SK-N-SH treated with all-trans-retinoic acid at 6 μM for 48 hours (cell line): ENCODE measurements around the gene NGFR.

ENCODE experiments used
- ATAC-seq: fragments of 200-7000 bp; cut with Tn5 transposase; 3 replicates; pipeline ENCODE4 v1.9.1; 2020; ENCODE audit warnings: mild to moderate bottlenecking, moderate library complexity
- ARNTL ChIP-seq: fragments of 450-650 bp; formaldehyde crosslinking; IDR thresholded peaks from 2 replicates; pipeline ENCODE4 v1.5.0; 2020; ENCODE audit warnings: low read depth, mild to moderate bottlenecking, moderate library complexity, borderline replicate concordance
- BACH2 ChIP-seq: fragments of 250-450 bp; sonication (Bioruptor Pico); IDR thresholded peaks from 2 replicates; pipeline ENCODE4 v1.9.0; 2021; ENCODE audit warnings: mild to moderate bottlenecking, borderline replicate concordance
- ESRRG ChIP-seq: fragments of 250-450 bp; sonication (Bioruptor Pico); IDR thresholded peaks from 2 replicates; pipeline ENCODE4 v1.6.1; 2021; ENCODE audit warnings: mild to moderate bottlenecking
- GLIS3 ChIP-seq: fragments of 250-450 bp; sonication (Bioruptor Pico); IDR thresholded peaks from 2 replicates; pipeline ENCODE4 v1.5.0; 2020; ENCODE audit warnings: mild to moderate bottlenecking, moderate library complexity
- ISL1 ChIP-seq: fragments of 250-450 bp; sonication (Bioruptor Pico); IDR thresholded peaks from 2 replicates; pipeline ENCODE4 v2.1.2; 2022; ENCODE audit warnings: mild to moderate bottlenecking, moderate library complexity
- OSR1 ChIP-seq: fragments of 250-450 bp; sonication (Bioruptor Pico); IDR thresholded peaks from 2 replicates; pipeline ENCODE4 v1.8.0; 2022; ENCODE audit warnings: moderate library complexity, mild to moderate bottlenecking, inconsistent platforms
- PPARA ChIP-seq: fragments of 250-450 bp; sonication (Bioruptor Pico); IDR thresholded peaks from 2 replicates; pipeline ENCODE4 v1.5.0; 2020; ENCODE audit warnings: mild to moderate bottlenecking, borderline replicate concordance
- RARB ChIP-seq: fragments of 250-450 bp; sonication (Bioruptor Pico); IDR thresholded peaks from 2 replicates; pipeline ENCODE4 v1.8.0; 2021; ENCODE audit warnings: mild to moderate bottlenecking, moderate library complexity
- SNAI2 ChIP-seq: fragments of 250-450 bp; sonication (Bioruptor Pico); IDR thresholded peaks from 2 replicates; pipeline ENCODE4 v1.5.0; 2020; ENCODE audit warnings: mild to moderate bottlenecking, moderate library complexity
- TCF4 ChIP-seq: fragments of 250-450 bp; sonication (Bioruptor Pico); IDR thresholded peaks from 2 replicates; pipeline ENCODE4 v1.8.0; 2021; ENCODE audit warnings: mild to moderate bottlenecking, moderate library complexity, borderline replicate concordance
- TOX ChIP-seq: fragments of 250-450 bp; sonication (Bioruptor Pico); IDR thresholded peaks from 2 replicates; pipeline ENCODE4 v1.8.0; 2021; ENCODE audit warnings: mild to moderate bottlenecking, moderate library complexity, borderline replicate concordance
- ZC3H10 ChIP-seq: fragments of 250-450 bp; sonication (Bioruptor Pico); IDR thresholded peaks from 2 replicates; pipeline ENCODE4 v1.5.1; 2021; ENCODE audit warnings: mild to moderate bottlenecking, moderate library complexity
- ZFP3 ChIP-seq: fragments of 250-450 bp; sonication (Bioruptor Pico); IDR thresholded peaks from 2 replicates; pipeline ENCODE4 v1.5.0; 2020; ENCODE audit warnings: mild to moderate bottlenecking, moderate library complexity
- ZFP30 ChIP-seq: fragments of 450-650 bp; formaldehyde crosslinking; IDR thresholded peaks from 2 replicates; pipeline ENCODE4 v1.5.0; 2022; ENCODE audit warnings: mild to moderate bottlenecking, moderate library complexity
- ZNF565 ChIP-seq: fragments of 450-650 bp; formaldehyde crosslinking; conservative IDR thresholded peaks from 2 replicates; pipeline ENCODE4 v1.5.0; 2020; ENCODE audit warnings: low read depth, mild to moderate bottlenecking, moderate library complexity
- ZNF70 ChIP-seq: fragments of 450-650 bp; formaldehyde crosslinking; IDR thresholded peaks from 2 replicates; pipeline ENCODE4 v1.5.0; 2020; ENCODE audit warnings: mild to moderate bottlenecking, moderate library complexity
- ZNF8 ChIP-seq: fragments of 450-650 bp; formaldehyde crosslinking; IDR thresholded peaks from 2 replicates; pipeline ENCODE4 v1.5.0; 2020; ENCODE audit warnings: mild to moderate bottlenecking, moderate library complexity
- TF ChIP-seq, protein P1 (sequence below): fragments of 250-450 bp; sonication (Bioruptor Pico); IDR thresholded peaks from 2 replicates; pipeline ENCODE4 v1.8.0; 2020; ENCODE audit warnings: mild to moderate bottlenecking, moderate library complexity, borderline replicate concordance
- TF ChIP-seq, protein P2 (sequence below): fragments of 250-450 bp; sonication (Bioruptor Pico); IDR thresholded peaks from 2 replicates; pipeline ENCODE4 v1.5.1; 2020; ENCODE audit warnings: low read depth, mild to moderate bottlenecking, moderate library complexity
- TF ChIP-seq, protein P3 (sequence below): fragments of 250-450 bp; sonication (Bioruptor Pico); IDR thresholded peaks from 2 replicates; pipeline ENCODE4 v1.8.0; 2021; ENCODE audit warnings: low read depth, mild to moderate bottlenecking, moderate library complexity, borderline replicate concordance
- TF ChIP-seq, protein P4 (sequence below): fragments of 250-450 bp; sonication (Bioruptor Pico); IDR thresholded peaks from 2 replicates; pipeline ENCODE4 v1.5.0; 2020; ENCODE audit warnings: mild to moderate bottlenecking, moderate library complexity
- TF ChIP-seq, protein P5 (sequence below): fragments of 250-450 bp; sonication (Bioruptor Pico); IDR thresholded peaks from 2 replicates; pipeline ENCODE4 v1.5.1; 2021; ENCODE audit warnings: mild to moderate bottlenecking, moderate library complexity

NGFR gene

DNA sequence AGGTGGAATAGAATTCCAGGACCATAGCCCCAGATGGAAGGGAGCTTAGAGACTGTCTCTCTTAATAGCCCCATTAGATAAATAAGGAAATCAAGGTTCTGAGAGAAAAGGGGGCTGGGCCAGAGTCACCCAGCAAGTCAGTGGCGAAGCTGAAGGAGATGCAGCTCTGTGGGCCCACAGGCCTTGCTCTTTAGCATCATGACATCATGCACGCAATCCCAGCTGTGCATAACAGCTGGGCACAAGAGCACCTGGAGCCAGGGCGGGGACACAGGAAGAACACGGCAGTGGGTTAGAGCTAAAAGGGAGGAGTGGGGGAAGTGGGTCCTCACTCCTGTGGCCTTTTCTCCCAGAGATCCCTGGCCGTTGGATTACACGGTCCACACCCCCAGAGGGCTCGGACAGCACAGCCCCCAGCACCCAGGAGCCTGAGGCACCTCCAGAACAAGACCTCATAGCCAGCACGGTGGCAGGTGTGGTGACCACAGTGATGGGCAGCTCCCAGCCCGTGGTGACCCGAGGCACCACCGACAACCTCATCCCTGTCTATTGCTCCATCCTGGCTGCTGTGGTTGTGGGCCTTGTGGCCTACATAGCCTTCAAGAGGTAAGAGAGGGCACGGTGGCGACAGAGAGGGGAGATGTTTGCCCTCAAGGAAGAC, 15.1 kb downstream of the NGFR start:
- no peak for ATAC-seq
- TF ChIP-seq ZNF70 (CRISPR knock-in tag) (no peak), ZNF8 (no peak), BACH2 (no peak), SNAI2 (CRISPR knock-in tag) (no peak), ISL1 (CRISPR knock-in tag) (no peak), ARNTL (no peak), GLIS3 (CRISPR knock-in tag) (no peak)
- TF ChIP-seq, protein P1, sequence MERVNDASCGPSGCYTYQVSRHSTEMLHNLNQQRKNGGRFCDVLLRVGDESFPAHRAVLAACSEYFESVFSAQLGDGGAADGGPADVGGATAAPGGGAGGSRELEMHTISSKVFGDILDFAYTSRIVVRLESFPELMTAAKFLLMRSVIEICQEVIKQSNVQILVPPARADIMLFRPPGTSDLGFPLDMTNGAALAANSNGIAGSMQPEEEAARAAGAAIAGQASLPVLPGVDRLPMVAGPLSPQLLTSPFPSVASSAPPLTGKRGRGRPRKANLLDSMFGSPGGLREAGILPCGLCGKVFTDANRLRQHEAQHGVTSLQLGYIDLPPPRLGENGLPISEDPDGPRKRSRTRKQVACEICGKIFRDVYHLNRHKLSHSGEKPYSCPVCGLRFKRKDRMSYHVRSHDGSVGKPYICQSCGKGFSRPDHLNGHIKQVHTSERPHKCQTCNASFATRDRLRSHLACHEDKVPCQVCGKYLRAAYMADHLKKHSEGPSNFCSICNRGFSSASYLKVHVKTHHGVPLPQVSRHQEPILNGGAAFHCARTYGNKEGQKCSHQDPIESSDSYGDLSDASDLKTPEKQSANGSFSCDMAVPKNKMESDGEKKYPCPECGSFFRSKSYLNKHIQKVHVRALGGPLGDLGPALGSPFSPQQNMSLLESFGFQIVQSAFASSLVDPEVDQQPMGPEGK, result no peak
- TF ChIP-seq, protein P2, sequence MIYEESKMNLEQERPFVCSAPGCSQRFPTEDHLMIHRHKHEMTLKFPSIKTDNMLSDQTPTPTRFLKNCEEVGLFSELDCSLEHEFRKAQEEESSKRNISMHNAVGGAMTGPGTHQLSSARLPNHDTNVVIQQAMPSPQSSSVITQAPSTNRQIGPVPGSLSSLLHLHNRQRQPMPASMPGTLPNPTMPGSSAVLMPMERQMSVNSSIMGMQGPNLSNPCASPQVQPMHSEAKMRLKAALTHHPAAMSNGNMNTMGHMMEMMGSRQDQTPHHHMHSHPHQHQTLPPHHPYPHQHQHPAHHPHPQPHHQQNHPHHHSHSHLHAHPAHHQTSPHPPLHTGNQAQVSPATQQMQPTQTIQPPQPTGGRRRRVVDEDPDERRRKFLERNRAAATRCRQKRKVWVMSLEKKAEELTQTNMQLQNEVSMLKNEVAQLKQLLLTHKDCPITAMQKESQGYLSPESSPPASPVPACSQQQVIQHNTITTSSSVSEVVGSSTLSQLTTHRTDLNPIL (CRISPR knock-in tag), result no peak
- TF ChIP-seq, protein P3, sequence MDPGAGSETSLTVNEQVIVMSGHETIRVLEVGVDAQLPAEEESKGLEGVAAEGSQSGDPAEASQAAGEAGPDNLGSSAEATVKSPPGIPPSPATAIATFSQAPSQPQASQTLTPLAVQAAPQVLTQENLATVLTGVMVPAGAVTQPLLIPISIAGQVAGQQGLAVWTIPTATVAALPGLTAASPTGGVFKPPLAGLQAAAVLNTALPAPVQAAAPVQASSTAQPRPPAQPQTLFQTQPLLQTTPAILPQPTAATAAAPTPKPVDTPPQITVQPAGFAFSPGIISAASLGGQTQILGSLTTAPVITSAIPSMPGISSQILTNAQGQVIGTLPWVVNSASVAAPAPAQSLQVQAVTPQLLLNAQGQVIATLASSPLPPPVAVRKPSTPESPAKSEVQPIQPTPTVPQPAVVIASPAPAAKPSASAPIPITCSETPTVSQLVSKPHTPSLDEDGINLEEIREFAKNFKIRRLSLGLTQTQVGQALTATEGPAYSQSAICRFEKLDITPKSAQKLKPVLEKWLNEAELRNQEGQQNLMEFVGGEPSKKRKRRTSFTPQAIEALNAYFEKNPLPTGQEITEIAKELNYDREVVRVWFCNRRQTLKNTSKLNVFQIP, result no peak
- TF ChIP-seq, all 23 proteins: peak for 0

DNA sequence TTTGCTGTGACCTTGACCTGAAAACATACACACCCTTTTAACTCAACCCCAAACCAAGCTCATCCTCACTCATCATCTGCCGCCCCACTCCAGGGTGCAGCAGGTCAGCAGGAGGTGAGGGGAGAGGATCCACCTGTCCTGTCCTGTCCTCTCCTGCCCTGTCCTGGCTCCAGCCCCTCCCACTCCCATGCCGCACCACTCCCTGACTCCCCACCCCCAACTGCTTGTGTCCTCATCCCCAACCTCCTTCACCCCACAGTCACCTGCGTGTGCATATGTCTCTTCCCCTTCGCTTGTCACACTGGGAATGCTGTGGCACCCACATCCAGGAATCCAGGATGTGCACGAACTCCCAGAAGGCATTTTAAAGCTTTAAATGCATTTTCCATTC, 15.6 kb downstream of the NGFR start:
- TF ChIP-seq ZFP30 (CRISPR knock-in tag), result no peak
- no peak for TF ChIP-seq PPARA (CRISPR knock-in tag)
- no peak for TF ChIP-seq ESRRG (CRISPR knock-in tag)
- TF ChIP-seq BACH2, result no peak
- ATAC-seq, result no peak

DNA sequence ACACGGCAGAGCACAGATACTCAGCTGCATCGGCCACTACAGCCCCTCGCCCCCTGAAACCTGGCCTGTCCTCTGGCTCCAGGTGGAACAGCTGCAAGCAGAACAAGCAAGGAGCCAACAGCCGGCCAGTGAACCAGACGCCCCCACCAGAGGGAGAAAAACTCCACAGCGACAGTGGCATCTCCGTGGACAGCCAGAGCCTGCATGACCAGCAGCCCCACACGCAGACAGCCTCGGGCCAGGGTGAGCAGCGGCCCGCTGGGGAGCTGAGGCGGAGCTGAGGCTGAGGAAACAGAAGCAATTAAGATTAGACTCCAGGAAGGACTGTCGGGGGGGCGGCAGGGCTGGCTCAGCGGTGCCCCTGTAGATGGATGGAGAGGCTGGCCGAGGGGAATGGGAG, 16.7 kb downstream of the NGFR start:
- no peak for ATAC-seq
- no peak for TF ChIP-seq ZFP30 (CRISPR knock-in tag)
- TF ChIP-seq RARB, result no peak
- TF ChIP-seq PPARA (CRISPR knock-in tag), result no peak
- TF ChIP-seq ZNF70 (CRISPR knock-in tag), result no peak
- TF ChIP-seq, protein P3, result no peak
- no peak for TF ChIP-seq ISL1 (CRISPR knock-in tag)
- TF ChIP-seq, protein P4, sequence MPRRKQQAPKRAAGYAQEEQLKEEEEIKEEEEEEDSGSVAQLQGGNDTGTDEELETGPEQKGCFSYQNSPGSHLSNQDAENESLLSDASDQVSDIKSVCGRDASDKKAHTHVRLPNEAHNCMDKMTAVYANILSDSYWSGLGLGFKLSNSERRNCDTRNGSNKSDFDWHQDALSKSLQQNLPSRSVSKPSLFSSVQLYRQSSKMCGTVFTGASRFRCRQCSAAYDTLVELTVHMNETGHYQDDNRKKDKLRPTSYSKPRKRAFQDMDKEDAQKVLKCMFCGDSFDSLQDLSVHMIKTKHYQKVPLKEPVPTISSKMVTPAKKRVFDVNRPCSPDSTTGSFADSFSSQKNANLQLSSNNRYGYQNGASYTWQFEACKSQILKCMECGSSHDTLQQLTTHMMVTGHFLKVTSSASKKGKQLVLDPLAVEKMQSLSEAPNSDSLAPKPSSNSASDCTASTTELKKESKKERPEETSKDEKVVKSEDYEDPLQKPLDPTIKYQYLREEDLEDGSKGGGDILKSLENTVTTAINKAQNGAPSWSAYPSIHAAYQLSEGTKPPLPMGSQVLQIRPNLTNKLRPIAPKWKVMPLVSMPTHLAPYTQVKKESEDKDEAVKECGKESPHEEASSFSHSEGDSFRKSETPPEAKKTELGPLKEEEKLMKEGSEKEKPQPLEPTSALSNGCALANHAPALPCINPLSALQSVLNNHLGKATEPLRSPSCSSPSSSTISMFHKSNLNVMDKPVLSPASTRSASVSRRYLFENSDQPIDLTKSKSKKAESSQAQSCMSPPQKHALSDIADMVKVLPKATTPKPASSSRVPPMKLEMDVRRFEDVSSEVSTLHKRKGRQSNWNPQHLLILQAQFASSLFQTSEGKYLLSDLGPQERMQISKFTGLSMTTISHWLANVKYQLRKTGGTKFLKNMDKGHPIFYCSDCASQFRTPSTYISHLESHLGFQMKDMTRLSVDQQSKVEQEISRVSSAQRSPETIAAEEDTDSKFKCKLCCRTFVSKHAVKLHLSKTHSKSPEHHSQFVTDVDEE, result no peak
- no peak for TF ChIP-seq OSR1
- no peak for TF ChIP-seq ZC3H10 (CRISPR knock-in tag)
- no peak for TF ChIP-seq GLIS3 (CRISPR knock-in tag)
- TF ChIP-seq SNAI2 (CRISPR knock-in tag), result no peak

DNA sequence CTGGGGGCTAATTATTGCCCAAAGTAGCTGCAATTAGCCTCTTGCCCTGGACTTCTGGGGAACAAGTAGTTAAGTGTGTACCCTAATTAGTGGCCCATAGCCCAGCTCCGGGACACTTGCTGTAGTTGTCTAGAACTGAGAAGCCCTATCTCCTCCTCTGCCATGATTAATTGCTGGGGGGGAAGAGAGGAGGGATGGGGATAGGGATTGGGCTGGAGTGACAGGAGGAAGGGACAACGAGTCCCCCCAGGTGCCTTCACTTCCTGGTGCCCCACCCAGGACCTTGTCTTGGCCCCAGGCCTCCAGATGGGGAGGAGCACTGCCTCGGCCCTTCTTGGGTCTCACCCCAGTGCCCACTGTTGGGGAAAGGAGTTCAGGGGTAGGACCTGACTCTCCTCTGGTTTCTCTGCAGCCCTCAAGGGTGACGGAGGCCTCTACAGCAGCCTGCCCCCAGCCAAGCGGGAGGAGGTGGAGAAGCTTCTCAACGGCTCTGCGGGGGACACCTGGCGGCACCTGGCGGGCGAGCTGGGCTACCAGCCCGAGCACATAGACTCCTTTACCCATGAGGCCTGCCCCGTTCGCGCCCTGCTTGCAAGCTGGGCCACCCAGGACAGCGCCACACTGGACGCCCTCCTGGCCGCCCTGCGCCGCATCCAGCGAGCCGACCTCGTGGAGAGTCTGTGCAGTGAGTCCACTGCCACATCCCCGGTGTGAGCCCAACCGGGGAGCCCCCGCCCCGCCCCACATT, 17.4 kb downstream of the NGFR start:
- no peak for ATAC-seq
- TF ChIP-seq ZC3H10 (CRISPR knock-in tag) (no peak), PPARA (CRISPR knock-in tag) (no peak), ZFP30 (CRISPR knock-in tag) (no peak), OSR1 (no peak), TCF4 (CRISPR knock-in tag) (no peak), ARNTL (no peak), ZNF70 (CRISPR knock-in tag) (no peak), GLIS3 (CRISPR knock-in tag) (no peak), TOX (CRISPR knock-in tag) (no peak), ISL1 (CRISPR knock-in tag) (no peak), BACH2 (no peak), ZFP3 (CRISPR knock-in tag) (no peak), ZNF565 (no peak), SNAI2 (CRISPR knock-in tag) (no peak)
- TF ChIP-seq, protein P2 (CRISPR knock-in tag), result no peak
- TF ChIP-seq, protein P5, sequence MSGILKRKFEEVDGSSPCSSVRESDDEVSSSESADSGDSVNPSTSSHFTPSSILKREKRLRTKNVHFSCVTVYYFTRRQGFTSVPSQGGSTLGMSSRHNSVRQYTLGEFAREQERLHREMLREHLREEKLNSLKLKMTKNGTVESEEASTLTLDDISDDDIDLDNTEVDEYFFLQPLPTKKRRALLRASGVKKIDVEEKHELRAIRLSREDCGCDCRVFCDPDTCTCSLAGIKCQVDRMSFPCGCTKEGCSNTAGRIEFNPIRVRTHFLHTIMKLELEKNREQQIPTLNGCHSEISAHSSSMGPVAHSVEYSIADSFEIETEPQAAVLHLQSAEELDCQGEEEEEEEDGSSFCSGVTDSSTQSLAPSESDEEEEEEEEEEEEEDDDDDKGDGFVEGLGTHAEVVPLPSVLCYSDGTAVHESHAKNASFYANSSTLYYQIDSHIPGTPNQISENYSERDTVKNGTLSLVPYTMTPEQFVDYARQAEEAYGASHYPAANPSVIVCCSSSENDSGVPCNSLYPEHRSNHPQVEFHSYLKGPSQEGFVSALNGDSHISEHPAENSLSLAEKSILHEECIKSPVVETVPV, result no peak
